Measurements from ENCODE around the gene TOMM20L.
"Not testable (repeated sequence)": the region's sequence is repeated elsewhere in the genome, so short reads cannot be mapped to it uniquely, and the experiment has no call there.

TOMM20L gene

GRCh38 chr14:58395812-58396788 is at the start of gene TOMM20L:
TOMM20L (plus strand) TSS chr14:58395930; CDS start chr14:58395958, 28 bp downstream.
- no peak for DNase-seq

DNA sequence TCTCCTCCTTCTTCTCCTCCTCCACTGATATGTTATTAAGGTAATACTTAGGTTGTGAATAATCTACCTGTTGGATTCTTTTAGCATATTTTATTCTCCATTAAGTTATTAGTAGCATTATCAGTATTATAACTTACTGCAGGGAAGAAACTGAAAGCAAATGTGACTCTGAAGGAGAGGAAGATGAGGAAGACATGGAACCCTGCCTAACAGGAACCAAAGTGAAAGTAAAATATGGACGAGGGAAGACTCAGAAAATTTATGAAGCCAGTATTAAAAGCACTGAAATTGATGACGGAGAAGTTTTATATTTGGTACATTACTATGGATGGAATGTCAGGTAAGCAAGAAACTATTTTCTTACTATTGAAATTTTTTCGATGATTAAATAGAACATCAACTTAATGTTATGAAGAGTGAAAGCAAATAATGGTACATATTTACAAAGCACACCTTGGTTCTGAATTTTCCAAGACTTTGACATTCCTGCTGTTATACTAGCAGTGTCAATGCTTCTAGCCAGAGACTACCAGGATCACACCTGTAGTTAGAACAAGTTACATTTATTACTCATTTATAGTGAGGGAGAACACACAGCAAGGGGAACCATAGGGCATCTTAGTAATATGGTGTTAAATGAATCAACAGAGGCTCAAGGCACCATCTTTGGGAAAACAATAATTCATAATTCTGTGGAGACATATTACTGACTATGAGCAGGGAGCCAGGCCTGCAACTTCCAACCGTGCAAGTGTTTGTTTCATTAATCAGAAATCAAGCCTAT is 42.0 kb upstream of the TOMM20L start:
- DNase-seq: no peak

GRCh38 chr14:58354808-58355207 is 40.9 kb upstream of the TOMM20L start:
- DNase-seq: no peak

- no peak for DNase-seq
Measured at GRCh38 chr14:58356268-58356667, 39.5 kb upstream of the TOMM20L start.

DNA sequence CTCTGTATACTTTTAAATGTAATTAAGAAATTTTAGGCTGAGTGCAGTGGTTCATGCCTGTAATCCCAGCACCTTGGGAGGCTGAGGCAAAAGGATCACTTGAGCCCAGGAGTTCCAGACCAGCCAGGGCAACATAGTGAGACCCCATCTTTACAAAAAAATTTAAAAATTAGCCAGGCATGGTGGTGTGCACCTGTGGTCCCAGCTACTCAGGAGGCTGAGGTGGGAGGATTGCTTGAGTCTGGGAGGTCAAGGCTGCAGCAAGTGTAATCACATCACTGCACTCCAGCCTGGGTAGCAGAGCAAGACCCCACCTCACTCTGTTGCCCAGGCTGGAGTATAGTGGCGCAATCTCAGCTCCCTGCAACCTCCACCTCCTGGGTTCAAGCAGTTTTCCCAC is 33.5 kb upstream of the TOMM20L start:
- not testable (repeated sequence) for DNase-seq

GRCh38 chr14:58362798-58363412 is 32.8 kb upstream of the TOMM20L start:
- DNase-seq: no peak

- DNase-seq: no peak
Measured at GRCh38 chr14:58364316-58364715, 31.4 kb upstream of the TOMM20L start.

DNA sequence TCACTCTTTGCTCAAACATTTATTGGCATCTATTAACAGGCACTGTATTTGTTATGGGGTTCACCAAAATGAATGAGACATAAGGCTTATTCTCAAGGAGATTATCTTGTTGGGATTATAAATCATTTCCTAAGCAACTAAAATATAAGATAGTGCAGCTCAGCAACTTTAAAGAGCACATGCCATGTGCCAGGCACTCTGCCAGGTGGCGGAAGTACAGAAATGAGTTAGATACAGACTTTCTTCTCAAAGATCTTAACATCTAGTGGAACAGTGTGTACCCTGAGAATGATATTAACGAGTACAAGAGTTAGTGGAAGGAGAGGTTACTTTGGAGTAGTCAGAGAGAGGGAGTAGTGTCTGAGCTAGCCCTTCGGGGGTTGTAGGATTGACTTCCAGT is 28.4 kb upstream of the TOMM20L start:
- no peak for DNase-seq

- no peak for DNase-seq
Measured at GRCh38 chr14:58368956-58369355, 26.8 kb upstream of the TOMM20L start.

DNA sequence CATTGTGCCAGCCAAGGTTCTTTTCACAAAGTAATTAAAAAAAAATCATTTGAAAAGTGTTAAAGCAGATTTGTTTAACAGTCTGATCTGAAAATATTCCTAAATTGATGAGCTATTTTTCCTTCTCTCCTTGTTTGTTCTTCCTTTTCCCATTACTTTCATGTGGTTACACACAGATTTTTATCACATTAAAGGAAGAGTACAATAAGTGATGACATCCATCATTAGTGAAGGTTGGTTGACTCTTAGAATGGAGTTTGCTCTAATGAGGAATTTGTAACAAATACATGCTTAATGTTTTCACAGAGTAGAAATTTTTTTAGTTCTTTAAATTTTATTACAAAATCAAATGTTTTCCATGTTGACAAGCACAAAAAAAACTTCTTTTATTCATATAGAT is 18.9 kb upstream of the TOMM20L start:
- no peak for DNase-seq

DNA sequence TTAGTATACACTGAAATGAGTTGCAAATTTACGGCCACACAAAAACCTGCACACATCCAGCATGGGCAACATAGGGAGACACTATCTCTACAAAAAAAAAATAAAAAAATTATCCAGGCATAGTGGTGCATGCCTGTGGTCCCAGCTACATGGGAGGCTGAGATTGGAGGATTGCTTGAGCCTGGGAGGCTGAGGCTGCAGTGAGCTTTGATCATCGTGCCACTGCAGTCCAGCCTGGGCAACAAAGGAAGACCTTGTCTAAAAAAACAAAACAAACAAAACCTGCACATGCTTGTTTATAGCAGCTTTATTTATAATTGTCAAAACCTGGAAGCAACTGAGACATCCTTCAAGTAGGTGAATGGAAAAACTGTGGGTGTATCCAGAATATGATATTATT is 4.9 kb upstream of the TOMM20L start:
- no peak for DNase-seq

DNA sequence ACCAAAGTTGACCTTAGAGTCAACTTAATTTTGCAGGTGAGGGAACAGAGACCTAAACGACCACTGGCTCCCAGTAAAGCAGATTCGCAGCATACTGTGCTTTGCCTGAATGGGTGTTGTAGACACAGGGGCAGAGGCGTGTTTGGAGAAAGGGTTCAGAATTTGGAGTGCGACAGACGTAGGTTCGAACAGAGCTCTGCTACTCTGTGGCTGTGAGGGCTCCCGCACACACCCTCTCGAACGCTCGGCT is 243 bp upstream of the TOMM20L start:
- DNase-seq: no peak

- no peak for DNase-seq
Measured at GRCh38 chr14:58397156-58397555, 1.4 kb downstream of the TOMM20L start.

GRCh38 chr14:58398495-58398894 is 2.8 kb downstream of the TOMM20L start:
- DNase-seq: no peak

DNA sequence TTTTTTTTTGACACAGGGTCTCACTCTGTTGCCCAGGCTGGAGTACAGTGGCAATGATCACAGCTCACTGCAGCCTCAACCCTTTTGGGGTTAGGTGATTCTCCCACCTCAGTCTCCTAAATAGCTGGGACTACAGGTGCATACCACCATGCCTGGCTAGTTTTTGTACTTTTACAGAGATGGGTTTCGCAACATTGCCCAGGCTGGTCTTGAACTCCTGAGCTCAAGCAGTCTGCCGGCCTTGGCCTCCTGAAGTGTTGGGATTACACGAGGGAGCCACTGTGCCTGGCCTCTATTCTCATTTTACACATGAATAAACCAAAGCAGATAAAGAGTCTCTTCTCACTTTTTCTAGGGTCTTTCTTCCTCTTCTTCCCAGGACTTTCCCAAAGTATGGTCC is 3.2 kb downstream of the TOMM20L start:
- DNase-seq: no peak

GRCh38 chr14:58401587-58401986 is 5.9 kb downstream of the TOMM20L start:
- DNase-seq: no peak

DNA sequence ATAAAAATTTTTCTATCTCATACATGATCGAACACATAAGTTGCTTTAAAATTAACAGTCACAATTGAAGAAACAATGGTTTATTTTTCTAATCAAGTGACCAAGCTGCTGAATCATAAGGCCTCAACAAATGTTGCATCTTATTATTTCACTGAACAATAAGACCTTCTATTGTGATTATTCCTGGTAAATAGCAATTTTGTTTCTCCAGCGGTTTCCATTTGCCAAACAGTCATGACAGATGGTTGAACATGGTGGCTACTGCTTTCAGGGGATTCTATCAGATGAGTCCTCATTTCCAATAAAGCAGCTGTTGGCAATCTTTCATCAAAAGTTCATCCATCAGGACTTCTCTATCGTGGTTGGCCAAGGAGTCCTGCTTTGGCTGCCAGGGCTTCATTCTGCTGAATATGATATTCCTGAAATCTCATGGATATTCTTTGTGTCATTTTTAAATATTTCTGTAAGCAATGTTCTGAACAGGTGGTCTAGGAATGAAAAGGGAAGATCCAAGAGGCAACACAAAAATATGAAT is 13.0 kb downstream of the TOMM20L start:
- DNase-seq: no peak

GRCh38 chr14:58414845-58415244 is 19.1 kb downstream of the TOMM20L start:
- no peak for DNase-seq

- no peak for DNase-seq
Measured at GRCh38 chr14:58415636-58416547, 20.2 kb downstream of the TOMM20L start.

DNA sequence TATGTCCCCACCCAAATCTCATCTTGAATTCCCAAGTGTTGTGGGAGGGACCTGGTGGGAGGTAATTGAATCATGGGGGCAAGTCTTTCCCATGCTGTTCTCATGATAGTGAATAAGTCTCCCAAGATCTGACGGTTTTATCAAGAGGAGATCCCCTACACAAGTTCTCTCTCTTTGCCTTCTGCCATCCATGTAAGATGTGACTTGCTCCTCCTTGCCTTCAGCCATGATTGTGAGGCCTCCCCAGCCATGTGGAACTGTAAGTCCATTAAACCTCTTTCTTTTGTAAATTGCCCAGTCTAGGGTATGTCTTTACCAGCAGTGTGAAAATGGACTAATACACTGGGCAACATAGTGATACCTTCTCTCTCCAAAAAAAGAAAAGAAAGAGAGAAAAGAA is 21.2 kb downstream of the TOMM20L start:
- DNase-seq: not testable (repeated sequence)

DNA sequence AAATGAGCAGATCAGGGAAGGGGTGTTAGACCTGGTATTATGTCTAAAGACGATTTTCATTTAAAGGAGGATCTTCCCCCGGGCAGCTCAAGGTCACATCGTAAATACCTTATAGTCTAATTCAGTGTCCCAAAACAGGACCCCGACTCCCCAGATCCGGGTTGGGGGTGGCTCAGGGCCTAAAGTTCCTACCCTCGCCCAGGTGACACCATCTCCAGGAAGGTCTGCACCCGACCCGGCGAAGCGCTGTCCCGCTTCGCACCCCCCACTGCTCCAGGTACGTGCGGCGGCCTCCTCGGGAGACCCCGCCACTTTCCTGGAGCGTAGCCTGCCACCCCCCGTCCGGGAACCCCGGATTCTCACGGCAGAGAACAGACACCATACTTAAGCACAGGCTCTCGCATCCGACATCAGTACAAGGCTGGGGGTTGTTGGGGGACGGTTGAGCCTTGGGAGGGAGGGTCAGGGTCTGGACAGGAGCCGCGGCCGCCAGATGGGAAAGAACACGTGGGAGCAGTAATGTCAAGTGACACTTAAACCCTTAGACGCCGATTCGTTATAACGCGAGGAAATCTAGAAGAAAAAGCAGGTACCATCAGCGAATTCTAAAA is 31.0 kb downstream of the TOMM20L start:
- DNase-seq: no peak

Data from NCI-H1436 treated with DMSO at 0.1 percent for 48 hours (cell line).